ENCODE measurements around the gene ARL4C. TPM values are rescaled to one million over a fixed set of nuclear protein-coding genes. Genes with fewer than 3 reads are reported as not detected.

Gene ARL4C
- total and polyA plus RNA-seq, 2 of the 8 experiments (the other 6 are each of a cell fraction or from before 2014, with no cell fraction given), result 7.0 to 16.9 TPM

- Histone ChIP-seq H3K4ac (replicated peaks; ENCODE audit: insufficient read length, low read depth, low read length) (no peak overlapping the region), H3K23ac (ENCODE audit: insufficient read length) (no peak overlapping the region), H3K56ac (replicated peaks; ENCODE audit: insufficient read length, low read depth, low read length) (no peak overlapping the region), H3K4me3 (ENCODE audit: extremely low read depth in 1 of 4, insufficient read depth in 2 of 4, low read depth in 3 of 4, low read length in 4 of 4) (no peak overlapping the region), H3K4me2 (ENCODE audit: insufficient read depth in 1 of 2, low read depth in 2 of 2, low read length in 2 of 2) (no peak overlapping the region), H2BK120ac (replicated peaks; ENCODE audit: low read depth, low read length) (no peak overlapping the region), H4K20me1 (replicated peaks in 1 of 2; ENCODE audit: control insufficient read depth in 1 of 2, insufficient read depth in 2 of 2, low read length in 2 of 2) (no peaks in the 10 kb centered on the region), H3K18ac (ENCODE audit: extremely low read depth, low read length) (no peak overlapping the region), H2BK5ac (ENCODE audit: low read depth, low read length) (no peak overlapping the region), H3K79me1 (ENCODE audit: low read depth, low read length) (no peaks in the 10 kb centered on the region), H4K5ac (ENCODE audit: insufficient read length, low read depth, low read length) (no peak overlapping the region), H2BK12ac (ENCODE audit: low read depth, low read length) (no peak overlapping the region), H3K9me3 (ENCODE audit: insufficient read depth in 2 of 2, low read depth in 1 of 2, low read length in 1 of 2) (no peaks in the 10 kb centered on the region), H3K9ac (replicated peaks in 1 of 4; ENCODE audit: extremely low read depth in 1 of 4, low read depth in 3 of 4, low read length in 3 of 4) (no peak overlapping the region), H3K14ac (ENCODE audit: insufficient read length) (no peak overlapping the region), H4K91ac (replicated peaks; ENCODE audit: insufficient read length, low read length) (no peak overlapping the region), H2BK15ac (ENCODE audit: low read length) (no peak overlapping the region), H3K27ac (ENCODE audit: low read depth, low read length) (no peak overlapping the region), H3K4me1 (replicated peaks in 1 of 4; ENCODE audit: control insufficient read depth in 3 of 4, insufficient read depth in 4 of 4, low read length in 3 of 4) (no peaks in the 10 kb centered on the region; a peak in 1 of 7 replicates), H2AFZ (ENCODE audit: low read length) (no peak overlapping the region), H3K27me3 (replicated peaks in 1 of 4; ENCODE audit: control insufficient read depth in 3 of 4, extremely low read depth in 1 of 4, insufficient read depth in 3 of 4, low read length in 3 of 4) (no peaks in the 10 kb centered on the region), H3K23me2 (ENCODE audit: low read depth, low read length) (no peaks in the 10 kb centered on the region), H2AK5ac (ENCODE audit: low read depth, low read length) (no peak overlapping the region), H2BK20ac (ENCODE audit: low read length) (no peak overlapping the region), H3K36me3 (ENCODE audit: control insufficient read depth in 2 of 4, insufficient read depth in 4 of 4, low read length in 3 of 4) (no peaks in the 10 kb centered on the region), H3K79me2 (ENCODE audit: control insufficient read depth in 1 of 2, insufficient read depth in 2 of 2, low read length in 2 of 2) (no peaks in the 10 kb centered on the region), H4K8ac (ENCODE audit: extremely low read depth, insufficient read depth, low read length) (no peak overlapping the region)
- 82% methylated on average over 3 of the region's 3 CpGs; no CpG with 5 or more reads in 1 of the 2 experiments for WGBS, 2 experiments (ENCODE audit: extremely low coverage in 1 of 2, insufficient coverage in 1 of 2, insufficient read length in 1 of 2, insufficient replicate concordance in 2 of 2, low coverage in 1 of 2, low lambda C conversion rate in 2 of 2, missing lambda C conversion rate in 1 of 2)
- DNase-seq (ENCODE audit: low read depth in 1 of 2, low spot score in 2 of 2), result no peak
- FAIRE-seq, result no peak
- ChIA-PET POLR2A (ENCODE audit: partially characterized antibody) (no interaction called here), CTCF (ENCODE audit: partially characterized antibody) (no interaction called here)
- TF ChIP-seq CHD2 (IDR thresholded peaks at IDR 0.05; ENCODE audit: low read length), result no peak
Measured at GRCh38 chr2:234480337-234480736, 16.5 kb downstream of the ARL4C start.
